H1 (cell line): Measurements from ENCODE around the gene MTMR4. TPM values are rescaled to one million over a fixed set of nuclear protein-coding genes. Genes with fewer than 3 reads are reported as not detected.

Experiments
- CTCF ChIA-PET: fragments of 300-600 bp; sonication (Branson Sonifier 250); formaldehyde crosslinking; loops from one replicate; lab custom pipeline; 2021; ENCODE audit not compliant: partially characterized antibody; lab: Charles Lee
- POLR2A ChIA-PET: fragments of 300-600 bp; sonication (Branson Sonifier 250); formaldehyde crosslinking; loops from one replicate; lab custom pipeline; 2021; ENCODE audit warnings: inconsistent platforms; ENCODE audit not compliant: partially characterized antibody; lab: Charles Lee
- DNase-seq, 2 experiments: peaks; one replicate each; pipeline versions ENCODE4 v3.0.0 to v3.0.0-alpha.2; 2010 to 2022; ENCODE audit warnings: low spot score in 2 of 2, low read depth in 1 of 2, mixed read lengths in 1 of 2
- FAIRE-seq: peaks from 2 replicates; lab custom pipeline; 2011; peaks lifted over from hg19 to GRCh38; lab: Jason Lieb, UNC
- H2AFZ ChIP-seq: 2 replicates; pipeline ENCODE4 v1.8.1; 2012; ENCODE audit warnings: low read length, inconsistent platforms
- H2AK5ac ChIP-seq: 2 replicates; pipeline ENCODE4 v1.6.1; 2013; ENCODE audit warnings: low read depth, low read length
- H2BK120ac ChIP-seq: replicated peaks from 2 replicates; pipeline ENCODE3; 2013; ENCODE audit warnings: low read depth, low read length, inconsistent platforms
- H2BK12ac ChIP-seq: 2 replicates; pipeline ENCODE4 v1.6.1; 2013; ENCODE audit warnings: low read depth, low read length
- H2BK15ac ChIP-seq: 2 replicates; pipeline ENCODE4 v1.6.1; 2013; ENCODE audit warnings: low read length
- H2BK20ac ChIP-seq: 2 replicates; pipeline ENCODE4 v1.6.1; 2013; ENCODE audit warnings: low read length
- H2BK5ac ChIP-seq: 2 replicates; pipeline ENCODE4 v1.6.1; 2013; ENCODE audit warnings: low read depth, low read length
- H3K14ac ChIP-seq: 2 replicates; pipeline ENCODE4 v1.6.1; 2013; ENCODE audit warnings: inconsistent platforms; ENCODE audit not compliant: insufficient read length
- H3K18ac ChIP-seq: 2 replicates; pipeline ENCODE4 v1.6.1; 2013; ENCODE audit warnings: low read length; ENCODE audit errors: extremely low read depth
- H3K23ac ChIP-seq: 2 replicates; pipeline ENCODE4 v1.6.1; 2013; ENCODE audit warnings: inconsistent platforms; ENCODE audit not compliant: insufficient read length
- H3K23me2 ChIP-seq: 2 replicates; pipeline ENCODE4 v1.6.1; 2013; ENCODE audit warnings: low read depth, low read length
- H3K27ac ChIP-seq: 2 replicates; pipeline ENCODE4 v1.6.1; 2011; ENCODE audit warnings: low read depth, low read length, inconsistent platforms
- H3K27me3 ChIP-seq, 4 experiments: replicated peaks in 1 of 4; 1 replicate in 1 of 4; 2 replicates in 3 of 4; pipeline versions ENCODE4 v1.6.1 to v1.8.1; 2011 to 2013; ENCODE audit warnings: low read length in 3 of 4, mild to moderate bottlenecking in 3 of 4, inconsistent platforms in 2 of 4, mixed read lengths in 2 of 4, moderate library complexity in 1 of 4; ENCODE audit not compliant: control insufficient read depth in 3 of 4, insufficient read depth in 3 of 4; ENCODE audit errors: extremely low read depth in 1 of 4
- H3K36me3 ChIP-seq, 4 experiments: 2 replicates each; pipeline versions ENCODE4 v1.6.1 to v1.8.1; 2011 to 2013; ENCODE audit warnings: mild to moderate bottlenecking in 4 of 4, low read length in 3 of 4, moderate library complexity in 2 of 4, control low read depth in 1 of 4, inconsistent platforms in 1 of 4; ENCODE audit not compliant: insufficient read depth in 4 of 4, control insufficient read depth in 2 of 4
- H3K4ac ChIP-seq: replicated peaks from 2 replicates; pipeline ENCODE3; 2013; ENCODE audit warnings: low read length, low read depth, mixed read lengths, inconsistent platforms; ENCODE audit not compliant: insufficient read length
- H3K4me1 ChIP-seq, 4 experiments: replicated peaks in 1 of 4; 1 replicate in 1 of 4; 2 replicates in 3 of 4; pipeline versions ENCODE4 v1.6.1 to v1.8.1; 2011 to 2013; ENCODE audit warnings: low read length in 3 of 4, inconsistent platforms in 2 of 4, mixed read lengths in 1 of 4; ENCODE audit not compliant: insufficient read depth in 4 of 4, control insufficient read depth in 3 of 4
- H3K4me2 ChIP-seq, 2 experiments: 2 replicates each; pipeline versions ENCODE4 v1.6.1 to v1.8.1; 2011 to 2013; ENCODE audit warnings: low read depth in 2 of 2, low read length in 2 of 2, control low read depth in 1 of 2, inconsistent platforms in 1 of 2, mild to moderate bottlenecking in 1 of 2; ENCODE audit not compliant: insufficient read depth in 1 of 2
- H3K4me3 ChIP-seq, 4 experiments: fragments of 200-600, 300-600 bp in 1 of 4; sonication (generic), shearing (Covaris generic), sonication (Bioruptor Twin) in 1 of 4; 2 replicates each; pipeline versions ENCODE4 v1.5.1 to v1.8.1; 2011 to 2016; ENCODE audit warnings: low read length in 4 of 4, low read depth in 3 of 4, control low read depth in 2 of 4, inconsistent platforms in 2 of 4, mild to moderate bottlenecking in 2 of 4, mixed read lengths in 1 of 4, moderate library complexity in 1 of 4; ENCODE audit not compliant: insufficient read depth in 2 of 4; ENCODE audit errors: extremely low read depth in 1 of 4
- H3K56ac ChIP-seq: replicated peaks from 2 replicates; pipeline ENCODE3; 2013; ENCODE audit warnings: low read depth, mild to moderate bottlenecking, mixed read lengths, low read length, inconsistent platforms; ENCODE audit not compliant: insufficient read length
- H3K79me1 ChIP-seq: 2 replicates; pipeline ENCODE4 v1.6.1; 2013; ENCODE audit warnings: low read depth, low read length, control low read depth
- H3K79me2 ChIP-seq, 2 experiments: 2 replicates each; pipeline versions ENCODE4 v1.6.1 to v1.8.1; 2012 to 2013; ENCODE audit warnings: low read length in 2 of 2, mild to moderate bottlenecking in 2 of 2, inconsistent platforms in 1 of 2; ENCODE audit not compliant: insufficient read depth in 2 of 2, control insufficient read depth in 1 of 2
- H3K9ac ChIP-seq, 4 experiments: replicated peaks in 1 of 4; 1 replicate in 1 of 4; 2 replicates in 3 of 4; pipeline versions ENCODE4 v1.6.1 to v1.8.1; 2011 to 2013; ENCODE audit warnings: low read depth in 3 of 4, low read length in 3 of 4, control low read depth in 2 of 4, mild to moderate bottlenecking in 2 of 4, moderate library complexity in 2 of 4, inconsistent platforms in 1 of 4; ENCODE audit errors: extremely low read depth in 1 of 4
- H3K9me3 ChIP-seq, 2 experiments: 2 replicates each; pipeline versions ENCODE4 v1.6.1 to v1.8.1; 2012 to 2013; ENCODE audit warnings: mild to moderate bottlenecking in 2 of 2, moderate library complexity in 2 of 2, control low read depth in 1 of 2, inconsistent platforms in 1 of 2, low read depth in 1 of 2, low read length in 1 of 2, mixed read lengths in 1 of 2; ENCODE audit not compliant: insufficient read depth in 2 of 2
- H4K20me1 ChIP-seq, 2 experiments: replicated peaks in 1 of 2; 2 replicates each; pipeline versions ENCODE3 to v1.8.1; 2011 to 2013; ENCODE audit warnings: inconsistent platforms in 2 of 2, low read length in 2 of 2, mild to moderate bottlenecking in 1 of 2; ENCODE audit not compliant: insufficient read depth in 2 of 2, control insufficient read depth in 1 of 2
- H4K5ac ChIP-seq: 2 replicates; pipeline ENCODE4 v1.6.1; 2013; ENCODE audit warnings: low read length, low read depth, mixed read lengths, inconsistent platforms; ENCODE audit not compliant: insufficient read length
- H4K8ac ChIP-seq: 2 replicates; pipeline ENCODE4 v1.8.0; 2013; ENCODE audit warnings: mild to moderate bottlenecking, moderate library complexity, low read length, inconsistent platforms; ENCODE audit not compliant: insufficient read depth; ENCODE audit errors: extremely low read depth
- H4K91ac ChIP-seq: replicated peaks from 2 replicates; pipeline ENCODE3; 2013; ENCODE audit warnings: low read length, mixed read lengths, inconsistent platforms; ENCODE audit not compliant: insufficient read length
- CHD1 ChIP-seq: IDR thresholded peaks from 2 replicates; pipeline ENCODE4 v1.6.1; 2012; ENCODE audit warnings: low read depth, low read length, improper control_type of control experiment
- CTBP2 ChIP-seq: IDR thresholded peaks from 2 replicates; pipeline ENCODE4 v1.7.0; 2011; ENCODE audit warnings: borderline replicate concordance, mild to moderate bottlenecking, moderate library complexity, mixed read lengths, low read length; ENCODE audit not compliant: insufficient read depth, insufficient read length
- JUN ChIP-seq: IDR thresholded peaks from 2 replicates; pipeline ENCODE4 v1.6.1; 2011; ENCODE audit warnings: low read depth, mild to moderate bottlenecking, improper control_type of control experiment, low read length
- POU5F1 ChIP-seq: IDR thresholded peaks from 2 replicates; pipeline ENCODE4 v1.6.1; 2011; ENCODE audit warnings: low read depth, mild to moderate bottlenecking, low read length, moderate library complexity
- RAD21 ChIP-seq, 2 experiments: IDR thresholded peaks in 1 of 2; conservative IDR thresholded peaks in 1 of 2; 2 replicates each; pipeline ENCODE4 v1.6.1; 2011; ENCODE audit warnings: low read depth in 2 of 2, low read length in 2 of 2, improper control_type of control experiment in 1 of 2, inconsistent platforms in 1 of 2, mild to moderate bottlenecking in 1 of 2, moderate library complexity in 1 of 2
- RBBP5 ChIP-seq: IDR thresholded peaks from 2 replicates; pipeline ENCODE4 v1.7.1; 2012; ENCODE audit warnings: low read depth, mild to moderate bottlenecking, inconsistent platforms, low read length, moderate library complexity, borderline replicate concordance
- RXRA ChIP-seq: IDR thresholded peaks from 2 replicates; pipeline ENCODE4 v1.6.1; 2011; ENCODE audit warnings: low read depth, mild to moderate bottlenecking, low read length, moderate library complexity; ENCODE audit not compliant: insufficient read depth
- WGBS, 2 experiments: shearing (Covaris generic) in 1 of 2; methylation state at CpG; one replicate each; pipeline versions ENCODE4 v1.1.6 to v1.1.7; 2013 to 2015; ENCODE audit warnings: low lambda C conversion rate in 2 of 2, mixed read lengths in 2 of 2, inconsistent platforms in 1 of 2, low coverage in 1 of 2, missing lambda C conversion rate in 1 of 2; ENCODE audit not compliant: insufficient replicate concordance in 2 of 2, insufficient coverage in 1 of 2, insufficient read length in 1 of 2; ENCODE audit errors: extremely low coverage in 1 of 2, missing lambda C conversion rate in 1 of 2; 5-methylcytosine and 5-hydroxymethylcytosine counted together
- polyA plus RNA-seq, 7 experiments: library from polyadenylated mRNA; depleted of rRNA in 3 of 7; stranded (reverse) in 5 of 7; unstranded in 2 of 7; fragments of >200 nt in 5 of 7; fragments of 200-250 nt in 2 of 7; gene quantifications; 1 replicate in 5 of 7; 2 replicates in 1 of 7; 4 replicates in 1 of 7; pipeline versions ENCODE4 v1.2.1 to v1.2.3, GENCODE V29; 2011 to 2013; ENCODE audit warnings: missing spikeins in 2 of 7, mixed read lengths in 2 of 7
- total RNA-seq: library from RNA; stranded (reverse); fragmentation: NEBNext Ultra II Directional; extraction: Animal tissue kit (Norgen Biotek cat#: 25700); gene quantifications from 2 replicates; pipeline ENCODE4 v1.2.1, GENCODE V29; 2021
- TF ChIP-seq, protein P1 (sequence below): IDR thresholded peaks from 2 replicates; pipeline ENCODE4 v1.6.1; 2012; ENCODE audit warnings: inconsistent platforms
- TF ChIP-seq, protein P2 (sequence below): IDR thresholded peaks from 2 replicates; pipeline ENCODE4 v1.6.1; 2012; ENCODE audit warnings: inconsistent platforms

The MTMR4 gene
- total and polyA plus RNA-seq, 2 of the 8 experiments (the other 6 are each of a cell fraction or from before 2014, with no cell fraction given): 15.9 to 39.2 TPM

DNA sequence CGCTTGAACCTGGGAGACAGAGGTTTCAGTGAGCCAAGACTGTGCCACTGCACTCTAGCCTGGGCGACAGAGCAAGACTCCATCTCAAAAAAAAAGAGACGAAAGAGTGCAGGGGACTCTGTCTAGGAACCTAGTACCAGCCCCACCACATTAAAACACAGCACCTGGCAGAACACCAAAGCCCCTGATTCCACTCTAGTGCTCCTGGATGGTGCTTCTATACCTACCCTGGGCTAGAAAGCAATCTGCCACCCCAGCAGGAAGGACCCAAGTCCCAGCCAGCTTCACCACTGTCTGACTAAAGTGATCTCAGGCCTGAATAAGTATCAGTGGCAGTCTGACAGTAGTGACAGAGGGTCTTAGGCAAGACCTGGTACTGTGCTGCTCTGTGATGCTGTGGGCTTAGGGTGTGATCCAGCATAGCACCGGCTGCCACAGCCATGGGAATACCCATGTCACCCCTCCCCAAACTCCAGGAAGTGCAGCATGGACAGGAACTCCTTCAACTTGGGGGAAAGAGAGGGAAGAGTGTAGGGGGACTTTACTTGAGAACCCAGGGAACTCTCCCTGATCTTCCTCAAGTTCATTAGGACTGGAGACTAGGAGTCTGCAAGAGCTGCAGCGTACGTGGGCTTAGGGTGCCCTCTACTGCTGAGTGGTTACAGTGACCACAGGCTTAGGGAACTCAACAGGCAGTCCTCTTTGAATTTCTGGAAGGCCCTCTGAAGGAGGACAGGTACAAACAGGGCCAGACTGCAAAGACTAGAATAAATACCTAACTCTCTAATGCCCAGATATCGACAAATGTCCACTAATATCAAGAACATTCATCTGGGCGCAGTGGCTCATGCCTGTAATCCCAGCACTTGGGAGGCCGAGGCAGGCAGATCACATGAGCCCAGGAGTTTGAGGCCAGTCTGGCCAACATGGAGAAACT is 67.1 kb downstream of the MTMR4 start:
- Histone ChIP-seq H3K79me2 (no peaks in the 10 kb centered on the region), H3K23ac (no peak overlapping the region), H3K27me3 (no peaks in the 10 kb centered on the region), H2AFZ (peak overlapping the region; percentile 84; the same call in 1 of the 2 replicates), H3K27ac (no peak overlapping the region), H2BK20ac (0 out of 2 replicates have a peak overlapping the region, but pooled peaks have one; percentile 7), H3K4me2 (no peak overlapping the region), H3K9ac (no peak overlapping the region), H2BK12ac (peak overlapping the region; percentile 97; the same call in 1 of the 2 replicates), H3K79me1 (no peaks in the 10 kb centered on the region), H3K23me2 (no peaks in the 10 kb centered on the region), H3K4me3 (no peak overlapping the region), H3K9me3 (no peaks in the 10 kb centered on the region), H2BK15ac (peak overlapping the region; percentile 94; the same call in 1 of the 2 replicates), H3K14ac (no peak overlapping the region), H3K4ac (peak overlapping the region; percentile 24), H2BK5ac (peak overlapping the region; percentile 90; the same call in 1 of the 2 replicates), H4K20me1 (no peaks in the 10 kb centered on the region), H3K56ac (no peak overlapping the region), H2BK120ac (no peak overlapping the region), H4K8ac (no peak overlapping the region), H4K91ac (no peak overlapping the region), H4K5ac (no peak overlapping the region), H3K36me3 (no peaks in the 10 kb centered on the region), H3K4me1 (peaks cover 3 to 9% (median 4%) of the 10 kb centered on the region in 4 experiments; a peak in 6 of 7 replicates), H3K18ac (peak overlapping the region; percentile 73; the same call in 1 of the 2 replicates), H2AK5ac (peak overlapping the region; percentile 66; the same call in 1 of the 2 replicates)
- ChIA-PET POLR2A (interaction anchor here (0.6 to 1.4 kb wide), 5 partner anchors 30 to 476 kb away, joined by 3 to 6 read pairs (median 5); partner anchors contain the start of genes RNF43 and SUPT4H1), CTCF (interaction anchor here (0.8 to 7.4 kb wide), 30 partner anchors 9 to 253 kb away, joined by 3 to 96 read pairs (median 4); partner anchors contain the start of gene RNF43)
- DNase-seq (peak; percentile 70 to 83), FAIRE-seq (peak; percentile 81)
- 56% methylated on average over 9 of the region's 9 CpGs; no CpG with 5 or more reads in 1 of the 2 experiments for WGBS, 2 experiments
- TF ChIP-seq POU5F1 (no peak), RAD21 (IDR thresholded peaks at IDR 0.05 in 1 of 2, conservative IDR thresholded peaks at IDR 0.05 in 1 of 2; ENCODE audit: low read depth in 2 of 2, low read length in 2 of 2) (peak; percentile 99), CTBP2 (no peak), RXRA (no peak), RBBP5 (no peak), JUN (no peak), CHD1 (no peak)
- TF ChIP-seq, protein P1, sequence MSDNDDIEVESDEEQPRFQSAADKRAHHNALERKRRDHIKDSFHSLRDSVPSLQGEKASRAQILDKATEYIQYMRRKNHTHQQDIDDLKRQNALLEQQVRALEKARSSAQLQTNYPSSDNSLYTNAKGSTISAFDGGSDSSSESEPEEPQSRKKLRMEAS: no peak
- TF ChIP-seq, protein P2, sequence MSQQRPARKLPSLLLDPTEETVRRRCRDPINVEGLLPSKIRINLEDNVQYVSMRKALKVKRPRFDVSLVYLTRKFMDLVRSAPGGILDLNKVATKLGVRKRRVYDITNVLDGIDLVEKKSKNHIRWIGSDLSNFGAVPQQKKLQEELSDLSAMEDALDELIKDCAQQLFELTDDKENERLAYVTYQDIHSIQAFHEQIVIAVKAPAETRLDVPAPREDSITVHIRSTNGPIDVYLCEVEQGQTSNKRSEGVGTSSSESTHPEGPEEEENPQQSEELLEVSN: no peak
